CD8-positive, alpha-beta memory T cell (primary cell): ENCODE results near the gene FGR. TPM values are rescaled to one million over a fixed set of nuclear protein-coding genes. Genes with fewer than 3 reads are reported as not detected.
"Not testable (repeated sequence)": the region's sequence is repeated elsewhere in the genome, so short reads cannot be mapped to it uniquely, and the experiment has no call there.

Experiments
- CTCF ChIA-PET: fragments of 350-600 bp; sonication (Branson Sonifier 250); formaldehyde crosslinking; loops from one replicate; lab custom pipeline; 2021; ENCODE audit warnings: antibody characterized with exemption; lab: Charles Lee
- POLR2A ChIA-PET: fragments of 350-600 bp; sonication (Branson Sonifier 250); formaldehyde crosslinking; loops from one replicate; lab custom pipeline; 2021; ENCODE audit warnings: antibody characterized with exemption; lab: Charles Lee
- DNase-seq, 5 donors: peaks; one replicate each; pipeline versions ENCODE4 v3.0.0 to v3.0.0-alpha.2; 2020 to 2022; ENCODE audit warnings: mixed read lengths in 1 of 5
- H3K27ac ChIP-seq: one replicate; pipeline ENCODE4 v1.7.0; 2013; ENCODE audit warnings: low read depth, mild to moderate bottlenecking, low read length, moderate library complexity
- H3K27me3 ChIP-seq: 2 replicates; pipeline ENCODE4 v1.7.0; 2013; ENCODE audit warnings: low read length, mild to moderate bottlenecking; ENCODE audit not compliant: insufficient read depth, poor library complexity, severe bottlenecking
- H3K36me3 ChIP-seq: 2 replicates; pipeline ENCODE4 v1.7.0; 2013; ENCODE audit warnings: mild to moderate bottlenecking, low read length, moderate library complexity; ENCODE audit not compliant: insufficient read depth
- H3K4me1 ChIP-seq: 2 replicates; pipeline ENCODE4 v1.7.0; 2013; ENCODE audit warnings: mild to moderate bottlenecking, low read length, moderate library complexity; ENCODE audit not compliant: insufficient read depth
- H3K4me3 ChIP-seq: 2 replicates; pipeline ENCODE4 v1.7.0; 2013; ENCODE audit warnings: mild to moderate bottlenecking, low read length
- H3K9me3 ChIP-seq: 2 replicates; pipeline ENCODE4 v1.7.0; 2013; ENCODE audit warnings: mild to moderate bottlenecking, low read length
- H3K27ac Mint-ChIP-seq, 8 donors: one replicate each; pipeline ENCODE4 v1.8.0; 2020 to 2021; ENCODE audit warnings: mixed read lengths in 8 of 8, mild to moderate bottlenecking in 6 of 8, inconsistent platforms in 3 of 8, moderate library complexity in 3 of 8
- H3K27me3 Mint-ChIP-seq, 2 donors: one replicate each; pipeline ENCODE4 v1.8.0; 2020 to 2021; ENCODE audit warnings: mixed read lengths in 2 of 2, mild to moderate bottlenecking in 1 of 2, moderate library complexity in 1 of 2
- H3K36me3 Mint-ChIP-seq, 3 donors: one replicate each; pipeline ENCODE4 v1.8.0; 2020 to 2021; ENCODE audit warnings: mixed read lengths in 3 of 3, inconsistent platforms in 1 of 3, mild to moderate bottlenecking in 1 of 3
- H3K4me1 Mint-ChIP-seq, 3 donors: one replicate each; pipeline ENCODE4 v1.8.0; 2020 to 2021; ENCODE audit warnings: mixed read lengths in 3 of 3, inconsistent platforms in 1 of 3, mild to moderate bottlenecking in 1 of 3
- H3K4me3 Mint-ChIP-seq, 7 donors: one replicate each; pipeline ENCODE4 v1.8.0; 2020 to 2021; ENCODE audit warnings: mixed read lengths in 7 of 7, mild to moderate bottlenecking in 6 of 7, moderate library complexity in 4 of 7, inconsistent platforms in 2 of 7
- H3K9me3 Mint-ChIP-seq, 5 donors: one replicate each; pipeline ENCODE4 v1.8.0; 2020 to 2022; ENCODE audit warnings: mixed read lengths in 5 of 5, mild to moderate bottlenecking in 3 of 5, moderate library complexity in 2 of 5, inconsistent platforms in 1 of 5
- polyA plus RNA-seq: library from polyadenylated mRNA; unstranded; fragments of 300-500 nt; fragmentation: Illumina TruSeq; gene quantifications from one replicate; pipeline ENCODE4 v1.2.3, GENCODE V29; 2021
- total RNA-seq, 2 experiments: library from RNA; stranded (reverse); gene quantifications; one replicate each; pipeline ENCODE4 v1.2.3, GENCODE V29; 2021

The FGR gene
- total and polyA plus RNA-seq, 3 experiments from 2014 or later, result 1.6 to 49.6 (median 1.8) TPM

- H3K27ac Mint-ChIP-seq, result peak overlapping the region; percentile 77 to 96 (median 90)
- H3K4me3 ChIP-seq, result peak overlapping the region; percentile 56
- peaks cover 64% of the 10 kb centered on the region for H3K4me1 ChIP-seq
- H3K27me3 Mint-ChIP-seq, result no peaks in the 10 kb centered on the region
- peaks cover 63 to 80% (median 65%) of the 10 kb centered on the region in 3 donors for H3K4me1 Mint-ChIP-seq
- CTCF ChIA-PET, result interaction anchor here (0.9 to 2.1 kb wide), 3 partner anchors 8 to 36 kb away, joined by 3 to 10 read pairs (median 3); no protein-coding TSS in a partner anchor
- H3K9me3 ChIP-seq, result no peaks in the 10 kb centered on the region
- H3K27me3 ChIP-seq, result no peaks in the 10 kb centered on the region
- no peak overlapping the region for H3K27ac ChIP-seq
- no peak for DNase-seq
- H3K4me3 Mint-ChIP-seq, result peak overlapping the region; percentile 70 to 81 (median 79)
- no peaks in the 10 kb centered on the region for H3K36me3 Mint-ChIP-seq
- H3K36me3 ChIP-seq, result no peaks in the 10 kb centered on the region
- POLR2A ChIA-PET, result interaction anchor here (0.7 to 1.7 kb wide), 2 partner anchors 29 kb away, joined by 4 read pairs; no protein-coding TSS in a partner anchor
- no peaks in the 10 kb centered on the region for H3K9me3 Mint-ChIP-seq
These were observed 1.3 kb downstream of the FGR start for GRCh38 chr1:27633640-27634176.

GRCh38 chr1:27633298-27633610 is 1.7 kb downstream of the FGR start:
- Histone ChIP-seq H3K27ac (peak overlapping the region; percentile 2), H3K4me3 (peak overlapping the region; percentile 10), H3K36me3 (no peaks in the 10 kb centered on the region), H3K9me3 (no peaks in the 10 kb centered on the region), H3K4me1 (peaks cover 67% of the 10 kb centered on the region), H3K27me3 (no peaks in the 10 kb centered on the region)
- Mint-ChIP-seq H3K4me1 (peaks cover 67 to 83% (median 69%) of the 10 kb centered on the region in 3 donors), H3K9me3 (no peaks in the 10 kb centered on the region), H3K4me3 (peak overlapping the region; percentile 70 to 81 (median 79)), H3K36me3 (no peaks in the 10 kb centered on the region), H3K27me3 (no peaks in the 10 kb centered on the region), H3K27ac (peak overlapping the region; percentile 77 to 96 (median 92))
- no peak for DNase-seq
- CTCF ChIA-PET, result interaction anchor here (0.9 to 2.1 kb wide), 3 partner anchors 9 to 36 kb away, joined by 3 to 10 read pairs (median 3); no protein-coding TSS in a partner anchor
- POLR2A ChIA-PET, result interaction anchor here (1.7 kb wide), 1 partner anchor 30 kb away, joined by 4 read pairs; no protein-coding TSS in a partner anchor

GRCh38 chr1:27632387-27633297 is 2.3 kb downstream of the FGR start:
- H3K27me3 ChIP-seq, result no peaks in the 10 kb centered on the region
- H3K4me1 Mint-ChIP-seq, result peaks cover 62 to 80% (median 66%) of the 10 kb centered on the region in 3 donors
- ChIA-PET CTCF (interaction anchor here (0.9 to 2.1 kb wide), 3 partner anchors 9 to 37 kb away, joined by 3 to 10 read pairs (median 3); no protein-coding TSS in a partner anchor), POLR2A (interaction anchor here (0.6 to 1.7 kb wide), 2 partner anchors 26 to 30 kb away, joined by 3 to 4 read pairs; no protein-coding TSS in a partner anchor)
- H3K27ac ChIP-seq, result peak overlapping the region; percentile 2
- H3K36me3 Mint-ChIP-seq, result no peaks in the 10 kb centered on the region
- peaks cover 67% of the 10 kb centered on the region for H3K4me1 ChIP-seq
- H3K9me3 ChIP-seq, result no peaks in the 10 kb centered on the region
- DNase-seq, result peak in 2 of 5 donors; percentile 34 to 74
- H3K36me3 ChIP-seq, result no peaks in the 10 kb centered on the region
- H3K27ac Mint-ChIP-seq, result peak overlapping the region; percentile 77 to 96 (median 92)
- H3K4me3 Mint-ChIP-seq, result peak overlapping the region; percentile 70 to 81 (median 79)
- no peaks in the 10 kb centered on the region for H3K9me3 Mint-ChIP-seq
- H3K4me3 ChIP-seq, result no peak overlapping the region
- no peaks in the 10 kb centered on the region for H3K27me3 Mint-ChIP-seq

- ChIA-PET CTCF (interaction anchor here (1.0 to 1.5 kb wide), 4 partner anchors 13 to 38 kb away, joined by 3 to 4 read pairs (median 4); no protein-coding TSS in a partner anchor), POLR2A (interaction anchor here (0.6 to 0.7 kb wide), 2 partner anchors 10 to 32 kb away, joined by 3 read pairs; no protein-coding TSS in a partner anchor)
- Histone ChIP-seq H3K27me3 (no peaks in the 10 kb centered on the region), H3K4me1 (peaks cover 66% of the 10 kb centered on the region), H3K36me3 (no peaks in the 10 kb centered on the region), H3K4me3 (no peak overlapping the region), H3K27ac (no peak overlapping the region), H3K9me3 (no peaks in the 10 kb centered on the region)
- no peaks in the 10 kb centered on the region for H3K9me3 Mint-ChIP-seq
- DNase-seq, result no peak
- peak overlapping the region; percentile 35 to 86 (median 66) for H3K4me3 Mint-ChIP-seq
- no peaks in the 10 kb centered on the region for H3K27me3 Mint-ChIP-seq
- no peaks in the 10 kb centered on the region for H3K36me3 Mint-ChIP-seq
- H3K27ac Mint-ChIP-seq, result peak overlapping the region; percentile 35 to 95 (median 88)
- H3K4me1 Mint-ChIP-seq, result peaks cover 66 to 82% (median 74%) of the 10 kb centered on the region in 3 donors
These were observed 4.0 kb downstream of the FGR start for GRCh38 chr1:27630859-27631491.

GRCh38 chr1:27628712-27629111 is 6.3 kb downstream of the FGR start:
- Mint-ChIP-seq H3K9me3 (no peaks in the 10 kb centered on the region), H3K27ac (peak overlapping the region in 6 of 8 donors; percentile 19 to 94 (median 68)), H3K36me3 (no peaks in the 10 kb centered on the region), H3K4me3 (no peak overlapping the region), H3K27me3 (no peaks in the 10 kb centered on the region), H3K4me1 (peaks cover 58 to 70% (median 70%) of the 10 kb centered on the region in 3 donors)
- H3K4me1 ChIP-seq, result peaks cover 72% of the 10 kb centered on the region
- ChIA-PET POLR2A (interaction anchor here (0.7 kb wide), 1 partner anchor 20 kb away, joined by 3 read pairs; no protein-coding TSS in a partner anchor), CTCF (interaction anchor here (1.1 to 3.2 kb wide), 8 partner anchors 8 to 295 kb away, joined by 3 to 10 read pairs (median 5); no protein-coding TSS in a partner anchor)
- no peaks in the 10 kb centered on the region for H3K9me3 ChIP-seq
- no peak overlapping the region for H3K4me3 ChIP-seq
- H3K27ac ChIP-seq, result no peak overlapping the region
- DNase-seq, result no peak
- H3K36me3 ChIP-seq, result no peaks in the 10 kb centered on the region
- H3K27me3 ChIP-seq, result no peaks in the 10 kb centered on the region

- H3K9me3 ChIP-seq, DNase-seq, H3K36me3 ChIP-seq, H3K27ac ChIP-seq, H3K27me3 ChIP-seq, H3K27me3 Mint-ChIP-seq, H3K4me3 Mint-ChIP-seq, POLR2A ChIA-PET, H3K4me3 ChIP-seq, H3K9me3 Mint-ChIP-seq, H3K27ac Mint-ChIP-seq, H3K36me3 Mint-ChIP-seq: not testable (repeated sequence)
- peaks cover 48 to 60% (median 60%) of the 10 kb centered on the region in 3 donors for H3K4me1 Mint-ChIP-seq
- peaks cover 72% of the 10 kb centered on the region for H3K4me1 ChIP-seq
- CTCF ChIA-PET, result interaction anchor here (1.3 to 3.2 kb wide), 6 partner anchors 9 to 331 kb away, joined by 3 to 10 read pairs (median 4); no protein-coding TSS in a partner anchor
These were observed 7.3 kb downstream of the FGR start for GRCh38 chr1:27627733-27628132.

- H3K4me1 ChIP-seq, result peaks cover 66% of the 10 kb centered on the region
- H3K4me1 Mint-ChIP-seq, result peaks cover 44 to 58% (median 56%) of the 10 kb centered on the region in 3 donors
- CTCF ChIA-PET, result interaction anchor here (1.3 to 3.2 kb wide), 3 partner anchors 18 to 331 kb away, joined by 3 to 10 read pairs (median 5); no protein-coding TSS in a partner anchor
- no peaks in the 10 kb centered on the region for H3K27me3 ChIP-seq
- no peaks in the 10 kb centered on the region for H3K36me3 ChIP-seq
- H3K4me3 Mint-ChIP-seq, result peak overlapping the region in 2 of 7 donors; percentile 48 to 75
- no peak overlapping the region for H3K27ac ChIP-seq
- peak overlapping the region in 5 of 8 donors; percentile 70 to 85 (median 80) for H3K27ac Mint-ChIP-seq
- H3K9me3 Mint-ChIP-seq, result no peaks in the 10 kb centered on the region
- H3K4me3 ChIP-seq, result no peak overlapping the region
- H3K27me3 Mint-ChIP-seq, result no peaks in the 10 kb centered on the region
- no peaks in the 10 kb centered on the region for H3K9me3 ChIP-seq
- H3K36me3 Mint-ChIP-seq, result no peaks in the 10 kb centered on the region
- DNase-seq, result no peak
- POLR2A ChIA-PET, result no interaction called here
These were observed 7.9 kb downstream of the FGR start for GRCh38 chr1:27627061-27627460.
